Testis (tissue), 2 donors: Measurements from ENCODE around the gene TUBA4B.

Source experiments
- CTCF ChIP-seq, 3 experiments: fragments of 450-650 bp in 2 of 3; fragments of 200-600 bp in 1 of 3; sonication (generic) in 1 of 3; IDR thresholded peaks; one replicate each; pipeline ENCODE4 v1.5.1; 2016 to 2019; ENCODE audit warnings: antibody characterized with exemption in 3 of 3, mild to moderate bottlenecking in 2 of 3, moderate library complexity in 1 of 3
- POLR2A ChIP-seq: fragments of 450-650 bp; IDR thresholded peaks from one replicate; pipeline ENCODE4 v1.6.1; 2017; ENCODE audit warnings: antibody characterized with exemption, mild to moderate bottlenecking, moderate library complexity

- TF ChIP-seq CTCF (IDR thresholded peaks at IDR 0.05) (no peak), POLR2A (no peak)
These were observed 5.1 kb upstream of the TUBA4B start for GRCh38 chr2:219247678-219248642.
